GM23338 (cell line): Measurements from ENCODE around the gene GPR171. TPM values are rescaled to one million over a fixed set of nuclear protein-coding genes. Genes with fewer than 3 reads are reported as not detected.

ENCODE experiments used
- ATAC-seq: fragments of 200-7000 bp; cut with Tn5 transposase; 3 replicates; pipeline ENCODE4 v1.9.1; 2020
- DNase-seq: peaks from one replicate; pipeline ENCODE4 v3.0.0-alpha.2; 2015; ENCODE audit warnings: low spot score
- H2AFZ ChIP-seq: fragments of 200-600 bp; sonication (generic); 2 replicates; pipeline ENCODE4 v1.8.0; 2016; ENCODE audit warnings: antibody characterized with exemption, mild to moderate bottlenecking, moderate library complexity
- H3F3A ChIP-seq: fragments of 200-600 bp; sonication (generic); replicated peaks from 2 replicates; pipeline ENCODE4 v1.8.0; 2017; ENCODE audit warnings: antibody characterized with exemption, mixed run types, low read depth
- H3K27ac ChIP-seq: fragments of 200-600 bp; sonication (generic); 2 replicates; pipeline ENCODE4 v1.6.1; 2016; ENCODE audit warnings: low read depth
- H3K27me3 ChIP-seq: fragments of 200-600 bp; sonication (generic); 2 replicates; pipeline ENCODE4 v1.8.0; 2016; ENCODE audit warnings: mild to moderate bottlenecking, mixed run types, moderate library complexity; ENCODE audit not compliant: insufficient read depth
- H3K36me3 ChIP-seq: fragments of 200-600 bp; sonication (generic); 2 replicates; pipeline ENCODE4 v1.8.0; 2016; ENCODE audit warnings: mild to moderate bottlenecking; ENCODE audit not compliant: insufficient read depth
- H3K4me1 ChIP-seq: fragments of 200-600 bp; sonication (generic); 2 replicates; pipeline ENCODE4 v1.8.0; 2016; ENCODE audit warnings: mild to moderate bottlenecking, moderate library complexity; ENCODE audit not compliant: insufficient read depth
- H3K4me2 ChIP-seq: fragments of 200-600 bp; sonication (generic); 2 replicates; pipeline ENCODE4 v1.7.1; 2017; ENCODE audit warnings: mixed run types
- H3K4me3 ChIP-seq: fragments of 200-600 bp; sonication (generic); 2 replicates; pipeline ENCODE4 v1.6.1; 2016; ENCODE audit warnings: mixed run types
- H3K79me2 ChIP-seq: fragments of 200-600 bp; sonication (generic); replicated peaks from 2 replicates; pipeline ENCODE4 v1.8.0; 2017; ENCODE audit warnings: mild to moderate bottlenecking; ENCODE audit not compliant: insufficient read depth
- H3K9me2 ChIP-seq: fragments of 200-600 bp; sonication (generic); 2 replicates; pipeline ENCODE4 v1.8.0; 2017; ENCODE audit not compliant: insufficient read depth
- H4K20me1 ChIP-seq: fragments of 200-600 bp; sonication (generic); replicated peaks from 2 replicates; pipeline ENCODE4 v1.8.0; 2017; ENCODE audit warnings: mild to moderate bottlenecking; ENCODE audit not compliant: insufficient read depth
- H3K27ac Mint-ChIP-seq: 2 replicates; pipeline ENCODE4 v1.8.0; 2020; ENCODE audit warnings: inconsistent platforms, mild to moderate bottlenecking, moderate library complexity, mixed read lengths
- H3K27me3 Mint-ChIP-seq: 3 replicates; pipeline ENCODE4 v1.8.0; 2022; ENCODE audit warnings: low read depth, mild to moderate bottlenecking, moderate library complexity, mixed read lengths, inconsistent platforms; ENCODE audit not compliant: insufficient read depth, poor library complexity
- H3K36me3 Mint-ChIP-seq: 3 replicates; pipeline ENCODE4 v1.8.0; 2021; ENCODE audit warnings: low read depth, mild to moderate bottlenecking, inconsistent platforms, moderate library complexity, mixed read lengths
- H3K4me1 Mint-ChIP-seq: 3 replicates; pipeline ENCODE4 v1.8.0; 2020; ENCODE audit warnings: mild to moderate bottlenecking, inconsistent platforms, mixed read lengths
- H3K4me3 Mint-ChIP-seq: 3 replicates; pipeline ENCODE4 v1.8.0; 2021; ENCODE audit warnings: moderate library complexity, mild to moderate bottlenecking, inconsistent platforms, mixed read lengths
- H3K9me3 Mint-ChIP-seq: 3 replicates; pipeline ENCODE4 v1.8.0; 2020; ENCODE audit warnings: moderate library complexity, mild to moderate bottlenecking, inconsistent platforms, mixed read lengths
- CREB1 ChIP-seq: fragments of 250-450 bp; sonication (Bioruptor Pico); IDR thresholded peaks from 2 replicates; pipeline ENCODE4 v1.5.0; 2020; ENCODE audit warnings: low read depth, mild to moderate bottlenecking, moderate library complexity
- CTCF ChIP-seq, 2 experiments: fragments of 200-600 bp in 1 of 2; sonication (generic) in 1 of 2; conservative IDR thresholded peaks; 2 replicates each; pipeline versions ENCODE4 v1.5.1 to v1.6.1; 2016 to 2017; ENCODE audit warnings: antibody characterized with exemption in 2 of 2, low read depth in 2 of 2, mild to moderate bottlenecking in 2 of 2, moderate library complexity in 1 of 2
- EZH2 ChIP-seq: fragments of 200-600 bp; sonication (generic); IDR thresholded peaks from one replicate; pipeline ENCODE4 v1.8.0; 2017; ENCODE audit warnings: antibody characterized with exemption, mild to moderate bottlenecking, low read depth; ENCODE audit not compliant: unreplicated experiment
- ZNF462 ChIP-seq: fragments of 250-450 bp; sonication (Bioruptor Pico); IDR thresholded peaks from 2 replicates; pipeline ENCODE4 v1.5.0; 2020; ENCODE audit warnings: mild to moderate bottlenecking, moderate library complexity
- polyA plus RNA-seq: library from polyadenylated mRNA; unstranded; fragments of >200 nt; fragmentation: Nextera tagmentation; extraction: Ambion mirVana; gene quantifications from 2 replicates; pipeline ENCODE4 v1.2.1, GENCODE V29; 2016
- total RNA-seq: library from RNA; depleted of rRNA; stranded (reverse); fragments of >200 nt; shearing (Covaris generic); gene quantifications from 2 replicates; pipeline ENCODE4 v1.2.3, GENCODE V29; 2014

GPR171 gene
- total and polyA plus RNA-seq, 2 experiments from 2014 or later: 3.4 TPM; not detected in 1

- TF ChIP-seq ZNF462 (CRISPR knock-in tag) (no peak), EZH2 (no peak)
These were observed 25.6 kb upstream of the GPR171 start (continued) for GRCh38 chr3:151228666-151229040.

- no peaks in the 10 kb centered on the region for H3K27me3 ChIP-seq
- H3K79me2 ChIP-seq: no peaks in the 10 kb centered on the region; the same call in 1 of the 2 replicates
- Mint-ChIP-seq H3K4me3 (no peak overlapping the region; the same call in 2 of the 3 replicates), H3K9me3 (no peaks in the 10 kb centered on the region), H3K36me3 (peaks cover 12% of the 10 kb centered on the region), H3K4me1 (peaks cover 30% of the 10 kb centered on the region), H3K27ac (peak overlapping the region; percentile 84), H3K27me3 (no peaks in the 10 kb centered on the region)
- peaks cover 5% of the 10 kb centered on the region; the same call in 1 of the 2 replicates for H3K36me3 ChIP-seq
- DNase-seq (peak; percentile 83), ATAC-seq (peak; percentile 90)
- no peak for TF ChIP-seq CREB1 (CRISPR knock-in tag)
- peak; percentile 96 to 98 for TF ChIP-seq CTCF (conservative IDR thresholded peaks at IDR 0.05; ENCODE audit: low read depth in 2 of 2)
- H2AFZ ChIP-seq: no peak overlapping the region
- no peaks in the 10 kb centered on the region for H3F3A ChIP-seq
- no peaks in the 10 kb centered on the region; the same call in 1 of the 2 replicates for H3K9me2 ChIP-seq
- peaks cover 28% of the 10 kb centered on the region for H3K4me1 ChIP-seq
- H3K27ac ChIP-seq: 0 out of 2 replicates have a peak overlapping the region, but pooled peaks have one; percentile 42
- H3K4me2 ChIP-seq: no peak overlapping the region
- H4K20me1 ChIP-seq: no peaks in the 10 kb centered on the region
- no peak overlapping the region for H3K4me3 ChIP-seq
These were observed 25.0 kb upstream of the GPR171 start for GRCh38 chr3:151227807-151228665.
